Activated T-cell treated with anti-CD3 and anti-CD28 coated beads, Interleukin-2, amount 50 U/mL, for 4 hours (primary cell): ENCODE data around the gene RFTN1. TPM values are rescaled to one million over a fixed set of nuclear protein-coding genes. Genes with fewer than 3 reads are reported as not detected.

Experiments used
- ATAC-seq, 2 donors: fragments of 200-7000 bp; cut with Tn5 transposase; one replicate each; pipeline ENCODE4 v1.10.0; 2021
- DNase-seq: peaks from one replicate; pipeline ENCODE4 v3.0.0-alpha.2; 2020
- H3K27me3 Mint-ChIP-seq: one replicate; pipeline ENCODE4 v1.8.0; 2021; ENCODE audit warnings: low read depth, mixed read lengths
- H3K36me3 Mint-ChIP-seq: one replicate; pipeline ENCODE4 v1.8.0; 2022; ENCODE audit warnings: mixed read lengths; ENCODE audit not compliant: insufficient read depth
- H3K4me1 Mint-ChIP-seq: one replicate; pipeline ENCODE4 v1.8.0; 2021; ENCODE audit warnings: low read depth, mixed read lengths
- H3K4me3 Mint-ChIP-seq: one replicate; pipeline ENCODE4 v1.8.0; 2021; ENCODE audit warnings: mild to moderate bottlenecking, moderate library complexity, mixed read lengths
- H3K9me3 Mint-ChIP-seq: one replicate; pipeline ENCODE4 v1.8.0; 2021; ENCODE audit warnings: mixed read lengths
- total RNA-seq, 3 donors: library from RNA; stranded (reverse); gene quantifications; one replicate each; pipeline ENCODE4 v1.2.1, GENCODE V29; 2021

The RFTN1 gene
- total RNA-seq, 3 donors from 2014 or later: 52.9 to 72.4 (median 69.6) TPM

DNA sequence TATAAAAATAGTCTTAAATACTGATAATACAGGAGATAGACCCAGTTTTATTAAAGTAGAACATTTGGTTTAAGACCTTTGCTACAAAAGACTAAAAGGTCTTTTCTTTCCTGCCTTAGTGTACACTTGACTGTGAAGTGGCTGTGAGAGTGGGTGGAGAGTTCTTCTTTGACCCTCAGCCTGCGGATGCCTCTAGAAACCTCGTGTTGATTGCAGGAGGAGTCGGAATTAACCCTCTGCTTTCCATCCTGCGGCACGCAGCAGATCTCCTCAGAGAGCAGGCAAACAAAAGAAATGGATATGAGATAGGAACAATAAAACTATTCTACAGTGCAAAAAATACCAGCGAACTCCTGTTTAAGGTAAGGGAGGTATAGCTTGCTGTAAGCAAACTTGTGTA, 212.0 kb downstream of the RFTN1 start:
- DNase-seq: no peak
- peak in 1 of 2 donors; percentile 19 for ATAC-seq
- Mint-ChIP-seq H3K4me1 (peaks cover 96% of the 10 kb centered on the region), H3K36me3 (peaks cover 53% of the 10 kb centered on the region), H3K9me3 (no peaks in the 10 kb centered on the region), H3K4me3 (peak overlapping the region; percentile 59), H3K27me3 (no peaks in the 10 kb centered on the region)

- Mint-ChIP-seq H3K9me3 (no peaks in the 10 kb centered on the region), H3K27me3 (no peaks in the 10 kb centered on the region), H3K36me3 (peaks cover 51% of the 10 kb centered on the region), H3K4me3 (peak overlapping the region; percentile 59), H3K4me1 (peaks cover 95% of the 10 kb centered on the region)
- DNase-seq: peak; percentile 31
- ATAC-seq: peak; percentile 47 to 48
Measured at GRCh38 chr3:16300881-16301359, 212.6 kb downstream of the RFTN1 start.

DNA sequence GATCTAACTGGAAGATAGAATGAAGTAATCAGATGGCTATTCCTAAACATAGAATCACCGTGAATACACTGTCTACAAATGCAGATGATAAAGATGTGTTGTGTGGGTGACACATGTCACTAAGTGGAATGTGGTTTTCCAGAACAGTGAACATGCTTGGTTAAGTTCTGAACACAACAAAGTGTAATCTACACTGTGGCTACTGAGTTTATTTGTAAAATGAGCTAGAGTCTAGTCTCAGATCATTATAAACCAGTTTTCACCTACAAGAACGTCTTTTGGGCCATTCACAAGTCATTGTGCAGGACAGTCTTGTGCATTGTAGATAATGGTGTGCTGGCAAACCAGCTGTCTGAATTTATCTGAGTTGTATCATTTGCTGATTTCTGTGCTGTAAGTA, 213.2 kb downstream of the RFTN1 start:
- peaks cover 95% of the 10 kb centered on the region for H3K4me1 Mint-ChIP-seq
- peak; percentile 43 to 44 for ATAC-seq
- H3K4me3 Mint-ChIP-seq: no peak overlapping the region
- peaks cover 52% of the 10 kb centered on the region for H3K36me3 Mint-ChIP-seq
- H3K27me3 Mint-ChIP-seq: no peaks in the 10 kb centered on the region
- no peak for DNase-seq
- H3K9me3 Mint-ChIP-seq: no peaks in the 10 kb centered on the region

DNA sequence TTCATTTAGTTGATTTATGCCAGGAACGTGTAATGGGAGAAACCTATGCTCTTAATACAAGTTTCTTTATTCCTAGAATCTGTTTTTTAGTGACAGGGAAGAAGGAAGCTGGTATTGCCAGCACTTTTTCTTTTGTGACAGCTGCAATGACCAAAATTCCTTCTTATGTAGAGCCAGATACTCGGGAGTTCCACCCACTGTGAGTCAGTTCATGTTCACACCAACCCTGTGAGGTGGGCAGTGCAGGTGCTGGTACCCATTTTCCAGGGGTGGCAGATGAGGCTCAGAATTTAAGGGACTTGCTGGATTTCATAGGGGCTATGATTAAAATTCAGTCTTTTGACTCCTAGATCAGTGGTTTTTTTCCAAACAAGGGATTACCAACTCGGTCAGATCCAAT, 213.8 kb downstream of the RFTN1 start:
- no peak overlapping the region for H3K4me3 Mint-ChIP-seq
- peaks cover 95% of the 10 kb centered on the region for H3K4me1 Mint-ChIP-seq
- H3K36me3 Mint-ChIP-seq: peaks cover 50% of the 10 kb centered on the region
- no peaks in the 10 kb centered on the region for H3K9me3 Mint-ChIP-seq
- no peak for DNase-seq
- no peak for ATAC-seq
- no peaks in the 10 kb centered on the region for H3K27me3 Mint-ChIP-seq

- peaks cover 95% of the 10 kb centered on the region for H3K4me1 Mint-ChIP-seq
- ATAC-seq (no peak), DNase-seq (no peak)
- no peaks in the 10 kb centered on the region for H3K27me3 Mint-ChIP-seq
- peak overlapping the region; percentile 22 for H3K4me3 Mint-ChIP-seq
- H3K9me3 Mint-ChIP-seq: peaks cover under 1% of the 10 kb centered on the region
- peaks cover 46% of the 10 kb centered on the region for H3K36me3 Mint-ChIP-seq
Measured at GRCh38 chr3:16298891-16299290, 214.6 kb downstream of the RFTN1 start.

- peaks cover 51% of the 10 kb centered on the region for H3K36me3 Mint-ChIP-seq
- no peaks in the 10 kb centered on the region for H3K27me3 Mint-ChIP-seq
- peaks cover 5% of the 10 kb centered on the region for H3K9me3 Mint-ChIP-seq
- DNase-seq (no peak), ATAC-seq (peak in 1 of 2 donors; percentile 29)
- peak overlapping the region; percentile 22 for H3K4me3 Mint-ChIP-seq
- peaks cover 97% of the 10 kb centered on the region for H3K4me1 Mint-ChIP-seq
Measured at GRCh38 chr3:16297997-16298885, 215.3 kb downstream of the RFTN1 start.

DNA sequence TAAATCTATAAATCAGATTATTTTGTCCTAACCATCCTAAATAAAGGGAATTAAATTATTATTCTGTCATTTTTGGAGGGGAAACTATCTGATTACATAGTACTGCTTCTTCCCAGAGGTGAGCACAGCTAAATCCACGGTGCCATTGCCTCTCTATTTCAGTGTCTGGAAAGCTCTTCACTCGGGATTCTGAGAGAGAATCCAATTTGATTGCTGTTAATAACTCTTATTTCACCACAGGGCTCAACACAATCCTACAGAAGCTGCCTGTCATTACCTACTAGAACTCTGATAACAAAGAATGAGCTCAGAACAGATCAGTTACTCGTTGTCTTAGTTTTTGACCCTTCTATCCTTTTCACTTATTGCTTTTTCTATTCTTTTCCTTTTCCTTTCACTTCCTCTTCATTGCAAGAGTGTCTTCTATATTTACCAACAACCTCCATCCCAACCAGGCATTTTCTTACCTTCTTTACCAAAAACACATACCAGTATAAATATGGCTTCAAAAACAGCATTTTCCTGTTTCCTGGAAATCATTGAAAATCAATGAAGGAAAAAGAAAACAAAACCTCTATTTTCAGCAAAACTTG, 218.1 kb downstream of the RFTN1 start:
- no peak for ATAC-seq
- peaks cover 93% of the 10 kb centered on the region for H3K4me1 Mint-ChIP-seq
- peak overlapping the region; percentile 19 for H3K4me3 Mint-ChIP-seq
- peaks cover 46% of the 10 kb centered on the region for H3K36me3 Mint-ChIP-seq
- no peaks in the 10 kb centered on the region for H3K27me3 Mint-ChIP-seq
- H3K9me3 Mint-ChIP-seq: peaks cover 10% of the 10 kb centered on the region
- DNase-seq: no peak

DNA sequence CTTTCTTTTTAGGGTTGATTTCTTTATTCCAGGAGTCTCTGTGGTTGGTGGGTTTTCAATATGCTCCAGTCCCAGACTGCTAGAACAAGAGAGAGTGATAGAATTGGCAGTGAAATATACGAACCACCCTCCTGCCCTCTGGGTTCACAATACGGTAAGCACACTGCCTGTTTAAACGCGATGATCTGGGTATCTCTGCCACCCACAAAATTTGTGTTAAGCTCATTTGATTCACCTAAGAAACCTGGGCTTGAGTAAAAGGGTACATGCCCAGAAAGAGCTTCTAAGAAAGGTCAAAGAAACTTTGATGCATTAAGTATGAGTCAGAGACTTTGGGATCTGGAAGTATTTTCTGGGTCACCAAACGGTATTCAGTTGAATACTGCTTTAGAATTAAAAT, 218.7 kb downstream of the RFTN1 start:
- H3K4me3 Mint-ChIP-seq: peak overlapping the region; percentile 63
- no peak for DNase-seq

GRCh38 chr3:16290827-16291196, 222.7 kb downstream of the RFTN1 start:
- Mint-ChIP-seq H3K4me1 (peaks cover 96% of the 10 kb centered on the region), H3K4me3 (peak overlapping the region; percentile 80), H3K9me3 (peaks cover 10% of the 10 kb centered on the region), H3K36me3 (peaks cover 24% of the 10 kb centered on the region), H3K27me3 (no peaks in the 10 kb centered on the region)
- DNase-seq (no peak), ATAC-seq (peak in 1 of 2 donors; percentile 12)

More for the DNA sequence above, 218.7 kb downstream of the RFTN1 start:
- H3K27me3 Mint-ChIP-seq: no peaks in the 10 kb centered on the region
- H3K36me3 Mint-ChIP-seq: peaks cover 46% of the 10 kb centered on the region
- ATAC-seq: peak; percentile 44 to 47
- H3K9me3 Mint-ChIP-seq: peaks cover 10% of the 10 kb centered on the region
- peaks cover 93% of the 10 kb centered on the region for H3K4me1 Mint-ChIP-seq

DNA sequence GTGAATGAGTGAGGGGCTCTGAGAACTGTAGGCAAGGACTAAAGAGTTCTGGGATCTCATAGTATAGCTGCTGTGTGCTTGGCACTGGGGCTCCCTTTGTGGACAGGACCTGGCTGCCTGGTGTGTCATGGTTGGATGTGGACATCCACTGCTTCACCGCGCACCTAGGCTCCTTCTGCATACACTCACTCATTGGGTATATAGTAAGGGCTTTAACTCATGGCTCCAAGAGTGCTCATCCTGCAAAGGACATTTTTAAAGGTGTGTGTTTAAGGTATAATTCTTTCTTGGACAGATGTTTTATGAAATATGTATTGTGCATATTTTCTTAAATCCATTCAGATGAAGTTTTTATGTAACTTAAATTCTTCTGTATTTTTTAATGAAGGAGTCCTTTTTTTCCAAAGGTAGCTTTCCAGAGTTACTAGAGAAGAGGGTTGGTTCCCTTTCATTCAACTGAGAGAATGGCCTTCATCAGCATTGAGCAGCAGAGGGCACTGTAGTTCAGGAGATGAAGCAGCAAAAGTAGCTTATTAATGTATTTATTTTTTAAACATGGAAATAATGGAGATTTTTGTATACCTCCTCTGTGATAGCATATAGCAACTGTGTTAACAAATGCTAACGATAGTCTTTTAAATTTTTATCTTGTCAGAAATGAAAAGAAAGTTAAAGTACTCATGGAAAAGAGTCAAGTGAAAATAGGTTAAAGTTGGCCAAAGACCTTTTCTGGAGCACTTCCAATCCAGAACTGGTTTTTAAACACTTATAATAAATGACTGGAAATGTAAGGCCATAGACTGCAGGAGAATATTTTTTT, 223.3 kb downstream of the RFTN1 start:
- Mint-ChIP-seq H3K27me3 (no peaks in the 10 kb centered on the region), H3K4me3 (peak overlapping the region; percentile 80), H3K36me3 (peaks cover 19% of the 10 kb centered on the region), H3K4me1 (peaks cover 96% of the 10 kb centered on the region), H3K9me3 (peaks cover 10% of the 10 kb centered on the region)
- peak; percentile 49 for DNase-seq
- ATAC-seq: no peak

DNA sequence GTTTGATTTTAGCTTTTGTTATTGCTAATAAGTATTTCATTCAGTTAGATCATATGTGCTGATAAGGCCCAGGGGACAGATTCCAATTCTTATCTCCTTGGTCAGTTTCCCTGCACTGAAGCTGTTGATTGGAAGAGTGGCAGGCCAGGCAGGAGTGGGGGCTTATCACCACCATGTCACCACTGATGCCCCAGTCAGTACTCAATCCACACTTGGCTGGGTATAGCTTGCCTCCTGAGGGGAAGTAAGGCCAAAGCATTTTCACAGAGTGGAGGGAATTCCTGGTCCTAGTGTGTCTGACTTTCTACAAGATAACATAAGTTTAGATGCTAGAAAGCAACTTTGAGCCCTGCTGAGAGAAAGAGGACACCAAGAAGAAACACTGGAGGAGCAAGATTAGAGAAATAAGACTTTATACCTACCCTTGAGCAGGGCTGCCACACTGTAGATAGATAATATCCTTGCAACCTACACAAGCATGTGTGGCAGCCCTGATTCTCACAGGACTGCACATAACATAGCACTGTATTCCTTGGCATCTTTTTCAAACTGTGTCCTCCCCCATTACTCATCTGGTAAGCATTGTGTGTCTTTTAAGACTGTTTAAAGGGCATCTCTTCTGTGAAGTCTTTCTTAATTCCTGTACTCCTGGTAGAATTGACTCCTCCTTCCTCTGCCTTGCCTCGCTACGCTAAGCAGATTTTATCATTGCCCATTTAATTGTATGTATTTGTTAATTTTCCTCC, 224.2 kb downstream of the RFTN1 start:
- ATAC-seq (no peak), DNase-seq (no peak)
- peaks cover 16% of the 10 kb centered on the region for H3K36me3 Mint-ChIP-seq
- peaks cover 95% of the 10 kb centered on the region for H3K4me1 Mint-ChIP-seq
- H3K9me3 Mint-ChIP-seq: peaks cover 10% of the 10 kb centered on the region
- H3K4me3 Mint-ChIP-seq: peak overlapping the region; percentile 80
- no peaks in the 10 kb centered on the region for H3K27me3 Mint-ChIP-seq

DNA sequence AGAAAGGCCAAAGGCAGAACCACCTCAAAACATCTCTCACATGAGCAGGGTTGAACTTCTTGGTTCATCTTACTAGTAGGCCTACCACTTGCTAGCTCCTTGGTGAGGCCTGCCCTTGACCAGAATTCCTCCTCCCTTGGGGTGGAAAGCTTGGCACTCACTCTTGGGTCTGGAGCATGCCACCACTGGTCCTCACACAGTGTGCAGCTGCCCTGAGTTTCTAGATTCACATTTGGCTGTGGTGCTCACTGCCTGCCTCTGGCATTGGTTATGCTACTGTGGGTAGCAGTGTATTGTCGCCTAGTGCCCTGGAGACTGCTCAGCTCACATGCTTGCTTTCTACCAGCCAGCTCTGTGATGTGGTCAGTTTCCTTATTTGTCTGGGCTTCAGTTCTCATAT, 224.8 kb downstream of the RFTN1 start:
- Mint-ChIP-seq H3K9me3 (peaks cover 7% of the 10 kb centered on the region), H3K27me3 (no peaks in the 10 kb centered on the region), H3K36me3 (peaks cover 15% of the 10 kb centered on the region), H3K4me1 (peaks cover 90% of the 10 kb centered on the region), H3K4me3 (peak overlapping the region; percentile 80)
- DNase-seq (no peak), ATAC-seq (no peak)

DNA sequence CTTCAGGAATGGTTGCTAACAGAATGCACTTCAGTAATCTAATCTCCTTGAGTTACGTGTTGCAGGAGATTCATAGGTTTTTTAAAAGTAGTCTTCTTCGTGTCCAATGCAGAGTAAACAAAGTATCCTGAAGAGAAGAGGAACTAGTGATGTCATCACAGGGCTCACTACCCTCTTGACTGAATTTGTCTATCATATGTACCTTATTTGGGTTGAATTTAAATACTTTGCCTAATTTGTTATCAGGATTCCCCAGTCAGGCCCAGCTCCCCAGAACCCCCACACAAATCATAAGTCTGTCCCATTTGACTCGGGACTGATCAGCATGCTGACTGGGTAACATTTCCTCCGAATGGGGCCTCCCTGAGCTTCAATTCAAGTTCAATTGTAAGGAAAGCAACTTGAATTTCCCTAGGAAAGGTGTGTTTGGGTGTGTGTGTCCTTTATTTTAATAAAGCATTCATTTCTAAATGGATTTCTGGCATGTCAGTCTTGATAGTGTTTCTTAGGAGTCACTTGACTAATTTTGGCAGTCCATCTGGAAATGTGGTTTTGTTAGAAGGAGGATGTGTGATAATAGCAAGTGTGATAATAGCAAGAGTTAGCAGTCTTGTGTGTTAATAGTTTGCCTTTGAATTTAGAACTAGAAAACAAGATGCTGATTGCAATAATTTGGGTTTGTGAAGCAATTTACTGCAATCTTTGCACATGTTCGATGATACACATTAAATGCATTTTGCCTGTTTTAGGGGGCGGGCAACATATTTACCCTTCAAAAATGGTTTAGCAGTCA, 226.6 kb downstream of the RFTN1 start:
- Mint-ChIP-seq H3K36me3 (peaks cover 15% of the 10 kb centered on the region), H3K9me3 (no peaks in the 10 kb centered on the region), H3K4me1 (peaks cover 84% of the 10 kb centered on the region), H3K27me3 (no peaks in the 10 kb centered on the region), H3K4me3 (peak overlapping the region; percentile 80)
- DNase-seq (no peak), ATAC-seq (no peak)
